T47D (cell line): ENCODE measurements around the gene GNB1L.

Source experiments
- DNase-seq, 2 experiments: peaks; one replicate each; pipeline versions ENCODE4 v3.0.0 to v3.0.0-alpha.2; 2011 to 2012; ENCODE audit warnings: low read depth in 1 of 2, low spot score in 1 of 2
- JUND ChIP-seq: IDR thresholded peaks from 2 replicates; pipeline ENCODE4 v1.6.1; 2012; ENCODE audit warnings: low read depth
- in situ Hi-C: cut with HindIII; loops from 2 replicates; pipeline ENCODE4 v1.10.0; 2016; ENCODE audit warnings: low sequenced_read_pairs, low pct_unique_long_range_greater_than_20kb

GNB1L gene

GRCh38 chr22:19871023-19871844 is 16.6 kb upstream of the GNB1L start:
- DNase-seq, result no peak
- in situ Hi-C loops, result no loop called here
- no peak for TF ChIP-seq JUND

DNA sequence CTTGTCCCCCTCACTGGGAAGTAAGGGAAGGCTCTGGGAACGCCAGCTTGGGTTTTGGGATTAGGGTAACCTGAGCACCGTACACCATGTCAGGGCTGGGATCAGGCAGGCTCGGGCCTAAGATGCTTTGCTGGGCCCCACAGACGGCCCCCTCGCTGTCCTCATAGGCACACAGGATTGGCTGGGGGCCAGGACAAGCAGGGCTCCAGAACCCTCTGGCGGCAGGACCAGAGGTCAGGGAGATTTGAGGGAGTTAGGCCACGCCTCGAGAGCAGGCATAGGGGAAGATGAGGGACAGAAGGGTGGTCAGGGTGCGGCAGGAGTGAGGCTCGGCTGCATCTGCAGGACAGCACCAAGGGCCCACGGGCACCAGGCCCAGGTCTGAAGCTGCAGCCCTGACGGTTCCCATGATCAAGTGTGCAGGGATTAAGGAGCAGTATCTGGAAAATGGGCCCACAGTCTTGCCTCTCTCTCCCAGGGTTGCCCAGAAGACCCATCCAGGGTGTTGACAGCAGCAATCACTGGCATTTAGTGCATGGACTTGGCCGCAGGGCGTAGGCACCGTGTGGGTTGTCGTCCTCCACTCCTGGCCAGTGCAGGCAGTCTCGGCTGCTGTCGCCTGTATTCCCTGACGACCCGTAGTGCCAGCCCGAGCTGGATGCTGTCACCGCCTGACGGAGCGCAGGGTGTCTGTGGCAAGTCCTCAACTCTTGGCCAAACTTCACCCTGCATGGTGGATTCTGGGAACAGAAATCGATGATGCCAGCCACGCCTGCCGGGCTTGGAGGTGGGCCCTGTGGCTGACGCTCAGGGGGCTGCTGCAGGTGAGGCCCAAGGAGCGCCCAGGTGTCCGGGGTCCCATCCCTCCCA is 15.7 kb upstream of the GNB1L start:
- no peak for DNase-seq
- in situ Hi-C loops, result no loop called here
- no peak for TF ChIP-seq JUND

- DNase-seq, result no peak
- TF ChIP-seq JUND, result no peak
- in situ Hi-C loops, result no loop called here
These were observed 15.0 kb upstream of the GNB1L start for GRCh38 chr22:19869497-19870152.

- no peak for DNase-seq
- in situ Hi-C loops, result no loop called here
- no peak for TF ChIP-seq JUND
These were observed 14.2 kb upstream of the GNB1L start for GRCh38 chr22:19868773-19869471.

DNA sequence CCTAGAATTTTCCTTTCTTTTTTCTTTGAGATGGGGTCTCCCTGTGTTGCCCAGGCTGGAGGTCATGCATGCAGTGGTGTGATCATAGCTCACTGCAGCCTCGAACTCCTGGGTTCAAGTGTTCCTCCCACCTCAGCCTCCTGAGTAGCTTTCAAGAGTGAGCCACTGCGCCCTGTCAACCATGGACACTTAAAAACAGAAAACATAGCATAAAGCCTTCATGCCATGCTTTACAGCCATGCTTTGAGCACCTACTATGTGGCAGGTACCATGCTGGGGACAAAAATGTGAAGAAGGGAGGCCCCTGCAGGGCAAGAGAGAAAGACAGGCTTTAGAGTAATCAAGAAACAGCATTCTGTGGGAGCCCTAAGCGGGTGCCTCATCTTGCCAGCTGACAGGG is 13.7 kb upstream of the GNB1L start:
- no peak for TF ChIP-seq JUND
- in situ Hi-C loops, result no loop called here
- no peak for DNase-seq

- DNase-seq, result no peak
- no peak for TF ChIP-seq JUND
- in situ Hi-C loops, result no loop called here
These were observed 12.9 kb upstream of the GNB1L start for GRCh38 chr22:19867617-19868016.

- no peak for TF ChIP-seq JUND
- in situ Hi-C loops, result no loop called here
- DNase-seq, result no peak
These were observed 12.0 kb upstream of the GNB1L start for GRCh38 chr22:19866665-19867009.

GRCh38 chr22:19865141-19865829 is 10.6 kb upstream of the GNB1L start:
- DNase-seq, result no peak
- no peak for TF ChIP-seq JUND
- in situ Hi-C loops, result no loop called here

DNA sequence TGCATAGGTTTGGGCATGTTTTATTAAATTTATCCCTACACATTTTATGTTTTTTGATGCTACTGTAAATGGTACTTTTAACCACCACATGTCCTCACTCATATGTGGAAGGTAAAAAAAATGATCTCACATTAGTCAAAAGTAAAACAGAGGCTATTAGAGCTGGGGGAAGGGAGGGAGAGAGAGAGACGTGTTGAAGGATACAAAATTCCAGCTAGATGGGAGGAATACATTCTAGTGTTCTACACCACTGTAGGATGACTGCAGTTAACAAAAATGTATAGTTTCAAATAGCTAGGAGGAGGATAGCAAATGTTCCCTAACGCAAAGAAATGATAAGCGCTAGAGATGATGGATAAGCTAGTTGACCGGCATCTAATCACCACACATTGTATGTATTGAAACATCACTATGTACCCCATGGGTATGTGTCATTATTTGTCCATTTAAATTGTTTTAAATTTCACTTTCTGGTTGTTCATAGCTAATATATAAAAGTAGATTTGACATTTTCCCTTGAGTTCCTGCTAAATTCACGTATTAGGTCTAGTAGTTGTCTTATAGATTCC is 9.9 kb upstream of the GNB1L start:
- DNase-seq, result no peak
- in situ Hi-C loops, result no loop called here
- no peak for TF ChIP-seq JUND

DNA sequence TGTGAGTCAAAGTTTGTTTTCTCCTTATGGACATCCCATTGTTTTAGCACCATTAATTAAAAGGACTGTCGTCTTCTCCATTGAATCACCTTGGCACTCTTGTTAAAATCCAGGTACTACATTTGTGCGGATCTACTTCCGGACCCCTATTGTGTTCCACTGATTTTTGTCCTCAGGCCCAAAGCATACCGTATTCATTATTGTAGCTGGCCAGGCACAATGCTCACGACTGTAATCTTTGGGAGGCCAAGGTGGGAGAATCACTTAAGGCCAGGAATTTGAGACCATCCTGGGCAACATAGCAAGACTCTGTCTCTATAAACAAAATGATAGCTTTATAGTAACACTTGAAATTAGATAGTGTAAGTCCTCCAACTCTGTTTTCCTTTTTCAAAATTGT is 8.9 kb upstream of the GNB1L start:
- in situ Hi-C loops, result no loop called here
- TF ChIP-seq JUND, result no peak
- no peak for DNase-seq

DNA sequence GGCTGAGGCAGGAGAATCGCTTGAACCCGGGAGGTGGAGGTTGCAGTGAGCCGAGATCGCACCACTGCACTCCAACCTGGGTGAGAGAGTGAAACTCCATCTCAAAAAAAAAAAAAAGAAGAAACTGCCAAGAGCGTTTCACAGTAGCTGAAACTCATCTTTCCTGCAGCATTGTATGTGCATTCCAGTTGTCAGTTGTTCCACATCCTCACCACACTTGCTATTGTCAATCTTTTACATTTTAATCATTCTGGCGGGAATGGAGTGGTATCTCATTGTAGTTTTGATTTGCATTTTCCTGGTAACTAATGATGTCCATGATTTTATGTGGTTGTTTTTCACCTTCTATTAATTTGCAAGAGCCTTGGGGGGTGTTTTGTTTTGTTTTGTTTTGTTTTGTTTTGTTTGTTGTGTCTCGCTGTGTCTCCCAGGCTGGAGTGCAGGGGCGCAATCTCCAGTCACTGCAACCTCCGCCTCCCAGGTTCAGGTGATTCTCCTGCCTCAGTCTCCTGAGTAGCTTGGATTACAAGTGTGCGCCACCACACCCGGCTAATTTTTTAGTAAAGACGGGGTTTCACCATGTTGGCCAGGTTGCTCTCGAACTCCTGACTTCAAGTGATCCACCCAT is 8.1 kb upstream of the GNB1L start:
- TF ChIP-seq JUND, result no peak
- in situ Hi-C loops, result no loop called here
- DNase-seq, result no peak
